GM20000 (cell line): Measurements from ENCODE around the gene CDH23.

Experiments used
- DNase-seq: peaks from one replicate; pipeline ENCODE4 v3.0.0; 2012; ENCODE audit warnings: low spot score
- TF ChIP-seq, protein P1 (sequence below): IDR thresholded peaks from 2 replicates; pipeline ENCODE4 v1.5.1; 2012; ENCODE audit warnings: mild to moderate bottlenecking, control low read depth; ENCODE audit errors: extremely low read depth, missing control alignments

CDH23 gene

DNA sequence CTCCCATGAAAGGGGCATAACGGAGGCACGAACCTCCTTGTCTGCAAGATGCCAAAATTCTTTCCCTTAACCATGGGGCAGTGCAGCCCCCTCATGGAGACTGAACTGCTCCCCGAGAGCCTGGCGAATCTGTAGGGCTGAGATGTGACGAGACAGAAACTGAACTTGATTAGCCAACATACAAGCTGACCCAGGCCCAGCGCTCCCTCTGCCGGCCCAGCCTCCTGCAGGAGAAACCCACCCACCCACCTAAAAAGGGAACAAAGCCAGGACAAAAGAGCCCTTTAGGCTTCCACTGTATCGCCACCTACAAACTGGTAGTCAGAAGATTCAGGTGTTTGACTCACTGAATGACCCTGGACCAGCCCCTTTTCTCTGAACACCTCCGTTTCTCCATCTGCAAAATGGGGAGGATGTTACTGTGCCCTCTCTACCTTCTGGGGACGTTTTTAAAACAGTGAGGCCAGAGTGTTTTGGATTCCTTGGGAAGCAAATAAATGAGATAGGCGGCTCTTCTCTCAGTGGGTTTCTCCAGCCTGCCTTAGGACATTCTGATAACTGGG lies 264.4 kb downstream of the CDH23 start:
- no peak for DNase-seq
- TF ChIP-seq, protein P1, sequence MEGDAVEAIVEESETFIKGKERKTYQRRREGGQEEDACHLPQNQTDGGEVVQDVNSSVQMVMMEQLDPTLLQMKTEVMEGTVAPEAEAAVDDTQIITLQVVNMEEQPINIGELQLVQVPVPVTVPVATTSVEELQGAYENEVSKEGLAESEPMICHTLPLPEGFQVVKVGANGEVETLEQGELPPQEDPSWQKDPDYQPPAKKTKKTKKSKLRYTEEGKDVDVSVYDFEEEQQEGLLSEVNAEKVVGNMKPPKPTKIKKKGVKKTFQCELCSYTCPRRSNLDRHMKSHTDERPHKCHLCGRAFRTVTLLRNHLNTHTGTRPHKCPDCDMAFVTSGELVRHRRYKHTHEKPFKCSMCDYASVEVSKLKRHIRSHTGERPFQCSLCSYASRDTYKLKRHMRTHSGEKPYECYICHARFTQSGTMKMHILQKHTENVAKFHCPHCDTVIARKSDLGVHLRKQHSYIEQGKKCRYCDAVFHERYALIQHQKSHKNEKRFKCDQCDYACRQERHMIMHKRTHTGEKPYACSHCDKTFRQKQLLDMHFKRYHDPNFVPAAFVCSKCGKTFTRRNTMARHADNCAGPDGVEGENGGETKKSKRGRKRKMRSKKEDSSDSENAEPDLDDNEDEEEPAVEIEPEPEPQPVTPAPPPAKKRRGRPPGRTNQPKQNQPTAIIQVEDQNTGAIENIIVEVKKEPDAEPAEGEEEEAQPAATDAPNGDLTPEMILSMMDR, result no peak

DNA sequence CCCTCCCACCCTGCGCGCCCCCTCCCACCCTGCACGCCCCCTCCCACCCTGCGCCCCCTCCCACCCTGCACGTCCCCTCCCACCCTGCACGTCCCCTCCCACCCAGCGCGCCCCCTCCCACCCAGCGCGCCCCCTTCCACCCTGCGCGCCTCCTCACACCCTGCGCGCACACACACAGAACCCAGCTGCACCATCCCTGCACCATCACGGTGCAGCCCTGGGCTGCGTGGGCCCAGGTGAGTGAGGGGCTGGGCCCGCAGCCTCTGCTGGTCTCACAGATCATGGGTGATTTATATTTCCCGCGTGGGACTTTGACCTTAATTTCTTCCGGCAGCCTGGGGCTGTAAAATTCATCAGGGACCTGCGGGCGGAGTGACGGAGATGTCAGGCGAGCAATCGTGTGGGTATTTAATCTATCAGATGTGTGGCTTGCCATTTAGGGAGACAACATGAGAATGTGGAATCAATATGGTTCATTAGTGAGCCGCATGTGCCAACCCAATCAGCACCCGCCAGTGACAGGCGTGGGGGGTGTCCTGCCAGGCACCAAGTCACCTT lies 265.1 kb downstream of the CDH23 start:
- DNase-seq, result no peak
- TF ChIP-seq, protein P1, result no peak

DNA sequence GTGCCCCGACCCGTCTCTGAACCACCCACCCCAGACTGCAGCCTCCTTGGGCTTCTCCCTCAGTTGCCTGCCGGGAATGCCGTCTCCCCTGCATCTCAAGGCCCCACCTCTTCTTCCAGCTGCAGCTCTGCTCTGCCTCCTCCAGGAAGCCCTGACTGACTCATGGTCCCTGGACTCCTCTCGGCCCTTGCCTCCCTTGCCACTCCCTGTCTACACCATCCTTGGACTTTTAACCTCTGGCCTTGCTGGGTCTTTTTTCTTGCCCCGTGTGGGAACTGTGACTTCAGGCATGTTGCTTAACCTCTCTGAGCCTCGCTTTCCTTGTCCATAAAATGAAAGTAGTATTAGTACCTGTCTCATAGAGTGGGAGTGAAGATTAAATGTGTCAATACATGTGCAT lies 266.6 kb downstream of the CDH23 start:
- TF ChIP-seq, protein P1, result no peak
- no peak for DNase-seq

DNA sequence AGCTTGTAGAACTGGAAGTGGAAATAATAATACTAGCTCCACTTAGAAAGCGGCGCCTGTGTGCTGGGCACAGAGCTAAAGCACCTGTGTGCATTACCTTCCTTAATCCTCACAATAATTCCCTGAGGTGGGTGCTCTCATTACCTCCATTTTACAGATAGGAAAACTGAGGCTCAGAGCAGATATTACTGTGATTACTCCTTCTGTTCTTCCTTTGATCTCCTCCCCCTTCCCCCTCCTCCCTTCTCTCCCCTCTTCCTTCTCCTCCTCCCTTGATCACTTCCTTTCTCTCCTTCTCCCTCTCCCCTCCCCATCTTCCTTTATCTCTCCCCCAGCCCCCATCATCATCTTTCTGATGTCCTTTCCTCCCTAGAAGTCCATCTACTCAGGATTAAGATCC lies 267.9 kb downstream of the CDH23 start:
- TF ChIP-seq, protein P1, result no peak
- DNase-seq, result no peak

DNA sequence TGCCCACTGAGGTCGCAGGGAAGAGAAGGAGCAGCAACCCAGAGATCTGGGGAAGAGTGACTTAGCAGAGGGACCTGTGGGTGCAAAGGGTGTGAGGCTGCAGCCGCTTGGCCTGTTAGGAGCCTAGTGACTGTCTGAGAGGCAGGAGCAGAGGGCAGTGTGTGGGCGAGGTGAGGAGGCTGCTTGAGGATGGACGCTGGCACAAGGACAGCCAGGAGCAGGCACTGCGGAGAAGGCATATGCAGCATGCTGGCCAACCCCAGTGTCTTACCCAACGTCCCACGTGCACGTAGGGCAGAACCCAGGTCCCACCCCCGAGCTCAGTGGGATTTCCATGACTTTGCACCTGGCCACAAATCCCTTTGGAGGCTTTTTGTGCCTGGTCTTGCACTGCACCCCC lies 268.7 kb downstream of the CDH23 start:
- TF ChIP-seq, protein P1, result no peak
- no peak for DNase-seq

DNA sequence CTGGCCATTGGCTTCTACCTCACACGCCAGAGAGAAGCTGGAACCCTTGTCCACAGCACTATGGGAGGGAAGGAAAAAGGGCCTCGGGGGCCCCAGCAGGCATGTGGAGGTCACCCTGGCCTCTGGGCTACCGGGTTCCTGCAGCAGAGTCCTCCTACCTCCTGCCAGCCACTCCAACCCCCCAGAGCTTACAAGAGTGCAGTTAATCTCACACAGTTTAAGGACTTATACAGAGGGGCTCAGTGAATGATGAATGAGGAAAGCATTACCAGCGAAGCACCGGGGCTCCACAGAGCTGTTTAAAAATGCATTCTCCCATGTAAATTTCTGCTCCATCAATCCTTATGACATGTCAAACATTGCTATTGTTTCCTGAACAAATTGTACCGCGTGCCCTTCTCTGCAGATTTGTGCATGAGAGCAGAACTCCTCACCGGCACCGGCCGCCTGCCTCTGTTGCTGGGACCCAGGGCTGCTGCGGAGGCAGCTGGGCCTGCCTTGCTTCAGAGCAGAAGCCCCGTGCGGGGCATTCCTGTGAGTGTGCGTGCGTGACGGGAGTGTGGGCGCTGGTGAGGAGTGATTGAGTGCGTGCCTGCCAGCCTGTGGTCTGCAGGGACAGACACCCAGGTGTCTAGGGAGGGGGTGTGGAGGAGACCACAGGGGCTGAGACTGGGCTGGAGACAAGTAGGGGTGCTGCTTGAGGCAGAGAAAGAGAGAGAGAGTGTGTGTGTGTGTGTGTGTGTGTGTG lies 270.1 kb downstream of the CDH23 start:
- DNase-seq, result peak; percentile 44
- TF ChIP-seq, protein P1, result no peak

DNA sequence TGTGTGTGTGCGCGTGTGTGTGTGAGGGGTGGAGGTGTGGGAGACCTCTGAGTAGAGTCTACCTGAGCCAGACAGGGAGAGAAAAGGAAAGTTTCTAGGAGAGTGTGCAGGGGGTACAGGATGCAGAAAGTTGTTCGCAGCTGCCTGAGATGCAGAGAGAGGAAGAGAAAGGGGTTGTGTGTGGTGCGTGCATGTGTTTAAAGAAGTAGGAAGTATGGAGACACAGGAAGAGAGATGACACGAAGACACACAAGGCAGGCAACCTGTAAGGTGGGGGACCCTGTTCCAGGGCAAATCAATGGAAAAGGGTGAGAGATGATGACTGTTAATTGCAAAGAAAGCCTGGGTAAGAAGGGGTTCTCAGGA lies 270.6 kb downstream of the CDH23 start:
- DNase-seq, result peak; percentile 51
- TF ChIP-seq, protein P1, result no peak
